RWPE2 (cell line): ENCODE measurements around the gene LRCH1.

Source experiments
- ATAC-seq: fragments of 200-7000 bp; cut with Tn5 transposase; 3 replicates; pipeline ENCODE4 v1.9.1; 2021; ENCODE audit warnings: low read depth
- DNase-seq: peaks from one replicate; pipeline ENCODE4 v3.0.0-alpha.2; 2020; ENCODE audit warnings: low spot score
- H3K27ac ChIP-seq: fragments of 450-650 bp; 2 replicates; pipeline ENCODE4 v1.5.1; 2017; ENCODE audit warnings: mild to moderate bottlenecking; ENCODE audit not compliant: poor library complexity, severe bottlenecking
- H3K27me3 ChIP-seq: fragments of 250-450 bp; sonication (Bioruptor Pico); 2 replicates; pipeline ENCODE4 v1.5.1; 2021; ENCODE audit warnings: mild to moderate bottlenecking, moderate library complexity; ENCODE audit not compliant: insufficient read depth, poor library complexity, severe bottlenecking
- H3K36me3 ChIP-seq: fragments of 250-450 bp; sonication (Bioruptor Pico); 2 replicates; pipeline ENCODE4 v1.5.1; 2020; ENCODE audit warnings: low read depth, mild to moderate bottlenecking, moderate library complexity
- H3K4me1 ChIP-seq: fragments of 250-450 bp; sonication (Bioruptor Pico); 2 replicates; pipeline ENCODE4 v1.5.1; 2021; ENCODE audit warnings: mild to moderate bottlenecking, moderate library complexity; ENCODE audit not compliant: insufficient read depth, poor library complexity, severe bottlenecking
- H3K4me3 ChIP-seq: fragments of 250-450 bp; sonication (Bioruptor Pico); 2 replicates; pipeline ENCODE4 v1.5.1; 2021; ENCODE audit warnings: mild to moderate bottlenecking, moderate library complexity; ENCODE audit not compliant: severe bottlenecking
- H3K9me3 ChIP-seq: fragments of 250-450 bp; sonication (Bioruptor Pico); 2 replicates; pipeline ENCODE4 v1.5.1; 2021; ENCODE audit warnings: mild to moderate bottlenecking, moderate library complexity; ENCODE audit not compliant: severe bottlenecking
- CTCF ChIP-seq: fragments of 450-650 bp; IDR thresholded peaks from one replicate; pipeline ENCODE4 v1.5.1; 2017; ENCODE audit warnings: mild to moderate bottlenecking, moderate library complexity; ENCODE audit not compliant: poor library complexity, severe bottlenecking

The LRCH1 gene

DNA sequence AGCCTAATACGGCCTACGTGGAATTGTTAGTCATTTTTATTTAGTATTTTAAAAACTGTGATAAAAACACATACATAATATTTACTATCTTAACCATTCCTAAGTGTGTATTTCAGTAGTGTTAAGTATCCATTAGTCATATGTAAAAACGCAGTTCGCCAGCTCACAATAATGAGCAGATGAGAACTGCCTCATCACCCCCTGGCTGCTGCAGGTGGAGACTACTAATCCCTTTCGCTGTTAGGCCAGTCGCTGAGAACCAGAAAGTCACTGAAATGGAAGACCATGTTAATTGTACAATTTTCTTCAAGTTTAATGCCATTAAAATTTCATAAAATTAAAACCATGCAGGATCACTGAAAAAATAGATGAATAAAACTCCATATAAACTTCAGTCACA, 242.4 kb downstream of the LRCH1 start:
- Histone ChIP-seq H3K4me1 (peaks cover 15% of the 10 kb centered on the region), H3K4me3 (no peak overlapping the region), H3K27ac (no peak overlapping the region), H3K9me3 (no peaks in the 10 kb centered on the region), H3K36me3 (peaks cover 45% of the 10 kb centered on the region), H3K27me3 (no peaks in the 10 kb centered on the region)
- TF ChIP-seq CTCF, result no peak
- DNase-seq (no peak), ATAC-seq (no peak)

GRCh38 chr13:46796129-46796514, 243.2 kb downstream of the LRCH1 start:
- no peak for TF ChIP-seq CTCF
- ATAC-seq (no peak), DNase-seq (no peak)
- H3K4me3 ChIP-seq, result peak overlapping the region; percentile 91
- H3K36me3 ChIP-seq, result peaks cover 37% of the 10 kb centered on the region
- peak overlapping the region; percentile 58 for H3K27ac ChIP-seq
- H3K9me3 ChIP-seq, result no peaks in the 10 kb centered on the region
- peaks cover 15% of the 10 kb centered on the region for H3K4me1 ChIP-seq
- no peaks in the 10 kb centered on the region for H3K27me3 ChIP-seq

GRCh38 chr13:46796515-46797474, 243.8 kb downstream of the LRCH1 start, which contains the start of gene ESD:
ESD (minus strand) TSS chr13:46797161; CDS start chr13:46791413, 5,748 bp downstream.
- H3K4me1 ChIP-seq, result peaks cover 15% of the 10 kb centered on the region
- DNase-seq, result peak; percentile 85
- TF ChIP-seq CTCF, result no peak
- ATAC-seq, result peak; percentile 89
- H3K9me3 ChIP-seq, result no peaks in the 10 kb centered on the region
- no peaks in the 10 kb centered on the region for H3K27me3 ChIP-seq
- H3K4me3 ChIP-seq, result peak within 1 kb of the TSS; percentile 91
- H3K27ac ChIP-seq, result peak within 1 kb of the TSS; percentile 58
- H3K36me3 ChIP-seq, result peaks cover 30% of the 10 kb centered on the region

- no peaks in the 10 kb centered on the region for H3K9me3 ChIP-seq
- TF ChIP-seq CTCF, result no peak
- peaks cover 23% of the 10 kb centered on the region for H3K4me1 ChIP-seq
- H3K27me3 ChIP-seq, result no peaks in the 10 kb centered on the region
- ATAC-seq (no peak), DNase-seq (no peak)
- H3K36me3 ChIP-seq, result peaks cover 21% of the 10 kb centered on the region
- H3K27ac ChIP-seq, result peak overlapping the region; percentile 58
- H3K4me3 ChIP-seq, result peak overlapping the region; percentile 91
Observed at GRCh38 chr13:46797501-46798237, 244.7 kb downstream of the LRCH1 start.
